K562 (cell line): ENCODE results near the gene PRR5. TPM values are rescaled to one million over a fixed set of nuclear protein-coding genes. Genes with fewer than 3 reads are reported as not detected.

Experiments
- BRD9 ChIP-seq: fragments of 450-650 bp; IDR thresholded peaks from 2 replicates; pipeline ENCODE4 v1.6.1; 2018; ENCODE audit warnings: low read depth; ENCODE audit not compliant: partially characterized antibody
- CREM ChIP-seq: IDR thresholded peaks from 2 replicates; pipeline ENCODE4 v1.6.1; 2014; ENCODE audit warnings: antibody characterized with exemption, low read depth
- CXXC5 ChIP-seq: fragments of 250-450 bp; sonication (Bioruptor Pico); IDR thresholded peaks from 2 replicates; pipeline ENCODE4 v1.8.0; 2022; ENCODE audit warnings: inconsistent platforms, mild to moderate bottlenecking, moderate library complexity
- DPF2 ChIP-seq: fragments of 450-650 bp; IDR thresholded peaks from 2 replicates; pipeline ENCODE4 v1.6.1; 2016
- GABPA ChIP-seq: fragments of 200-800 bp; sonication (Bioruptor generic); conservative IDR thresholded peaks from 2 replicates; pipeline ENCODE4 v1.6.1; 2016; ENCODE audit warnings: low read depth, missing genetic modification characterization, missing compliant biosample characterization
- JUND ChIP-seq, 2 experiments: IDR thresholded peaks; 2 replicates in 1 of 2; 3 replicates in 1 of 2; pipeline ENCODE4 v1.6.1; 2011; ENCODE audit warnings: borderline replicate concordance in 2 of 2, low read depth in 2 of 2, low read length in 2 of 2, improper control_type of control experiment in 1 of 2, missing biosample characterization in 1 of 2, missing genetic modification characterization in 1 of 2, missing genetic modification reagents in 1 of 2
- MAX ChIP-seq: sonication (generic); formaldehyde crosslinking; IDR thresholded peaks from 2 replicates; pipeline ENCODE4 v1.9.0; 2022; ENCODE audit warnings: mild to moderate bottlenecking, missing genetic modification reagents
- PTRF ChIP-seq: fragments of 450-650 bp; IDR thresholded peaks from 2 replicates; pipeline ENCODE4 v1.6.1; 2016; ENCODE audit warnings: mild to moderate bottlenecking, missing genetic modification characterization, missing compliant biosample characterization
- RFX5 ChIP-seq: IDR thresholded peaks from 2 replicates; pipeline ENCODE4 v1.6.1; 2011; ENCODE audit warnings: low read depth, mild to moderate bottlenecking, improper control_type of control experiment, low read length
- TEAD1 ChIP-seq, 2 experiments: fragments of 450-650 bp in 1 of 2; sonication (generic) in 1 of 2; formaldehyde crosslinking; IDR thresholded peaks; 2 replicates each; pipeline versions ENCODE4 v1.4.0 to v1.8.0; 2020 to 2022; ENCODE audit warnings: mild to moderate bottlenecking in 2 of 2, missing genetic modification reagents in 1 of 2
- ZFP1 ChIP-seq: fragments of 450-650 bp; formaldehyde crosslinking; IDR thresholded peaks from 2 replicates; pipeline ENCODE4 v1.4.0; 2020; ENCODE audit warnings: mild to moderate bottlenecking, mixed read lengths
- ZNF263 ChIP-seq: sonication (generic); formaldehyde crosslinking; IDR thresholded peaks from 2 replicates; pipeline ENCODE4 v1.8.0; 2022; ENCODE audit warnings: mild to moderate bottlenecking, missing genetic modification reagents, borderline replicate concordance
- polyA plus RNA-seq, 8 experiments: library from polyadenylated mRNA; depleted of rRNA in 4 of 8; stranded (reverse) in 5 of 8; unstranded in 3 of 8; fragments of >200 nt; fragmentation: Nextera tagmentation in 2 of 8; fragmentation: Illumina TruSeq in 1 of 8; extraction: Ambion mirVana in 2 of 8; extraction: Trizol in 1 of 8; gene quantifications; 2 replicates each; pipeline versions ENCODE4 v1.2.1 to v1.2.3, GENCODE V29; 2011 to 2014; ENCODE audit warnings: inconsistent platforms in 1 of 8, missing spikeins in 1 of 8
- total RNA-seq, 7 experiments: library from RNA; depleted of rRNA in 6 of 7; stranded (reverse); fragments of >200 nt in 6 of 7; fragmentation: Illumina TruSeq in 2 of 7; extraction: Trizol in 2 of 7; gene quantifications; 2 replicates each; pipeline versions ENCODE4 v1.2.1 to v1.2.3, GENCODE V29; 2011 to 2021; ENCODE audit warnings: low replicate concordance in 1 of 7
- TF ChIP-seq, protein P1 (sequence below), 2 experiments: fragments of 450-650 bp; conservative IDR thresholded peaks; 2 replicates each; pipeline ENCODE4 v1.6.1; 2017; ENCODE audit warnings: mild to moderate bottlenecking in 2 of 2, moderate library complexity in 2 of 2

Gene PRR5
- total and polyA plus RNA-seq, 9 of the 15 experiments (the other 6 are each of a cell fraction or from before 2014, with no cell fraction given), result 0.13 to 21.0 (median 7.5) TPM

DNA sequence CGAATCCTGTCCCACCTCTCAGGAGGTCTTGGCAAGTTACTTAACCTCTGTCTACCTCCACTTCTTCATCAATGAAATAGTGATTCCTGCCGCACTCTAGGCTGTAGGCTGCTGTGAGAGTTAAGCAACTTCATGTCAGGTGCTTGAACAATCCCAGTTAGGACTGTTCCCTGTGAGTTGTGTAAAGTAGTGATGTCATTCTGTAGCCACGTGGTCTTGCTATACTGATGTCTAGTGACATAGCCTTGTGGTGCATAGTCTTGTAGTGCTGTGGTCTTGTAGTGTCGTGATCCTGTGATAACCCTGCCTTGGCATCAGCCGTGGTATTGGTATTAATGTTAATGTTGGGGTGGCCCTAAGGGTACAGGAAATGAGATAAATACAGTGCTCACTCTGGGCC lies 30.3 kb upstream of the PRR5 start (continued):
- TF ChIP-seq CXXC5, result no peak
- TF ChIP-seq PTRF (tag), result no peak
- TF ChIP-seq RFX5, result no peak
- peak; percentile 12; the same call in 1 of the 2 replicates for TF ChIP-seq CREM
- peak; percentile 69; the same call in 1 of the 2 replicates for TF ChIP-seq JUND (IDR thresholded peaks at IDR 0.05; ENCODE audit: borderline replicate concordance, low read depth, low read length)
- peak; percentile 26; the same call in 1 of the 3 replicates for TF ChIP-seq JUND (tag; IDR thresholded peaks at IDR 0.05; ENCODE audit: borderline replicate concordance, low read depth, low read length)
- TF ChIP-seq TEAD1 (CRISPR knock-in tag; IDR thresholded peaks at IDR 0.05), result no peak
- TF ChIP-seq, protein P1, sequence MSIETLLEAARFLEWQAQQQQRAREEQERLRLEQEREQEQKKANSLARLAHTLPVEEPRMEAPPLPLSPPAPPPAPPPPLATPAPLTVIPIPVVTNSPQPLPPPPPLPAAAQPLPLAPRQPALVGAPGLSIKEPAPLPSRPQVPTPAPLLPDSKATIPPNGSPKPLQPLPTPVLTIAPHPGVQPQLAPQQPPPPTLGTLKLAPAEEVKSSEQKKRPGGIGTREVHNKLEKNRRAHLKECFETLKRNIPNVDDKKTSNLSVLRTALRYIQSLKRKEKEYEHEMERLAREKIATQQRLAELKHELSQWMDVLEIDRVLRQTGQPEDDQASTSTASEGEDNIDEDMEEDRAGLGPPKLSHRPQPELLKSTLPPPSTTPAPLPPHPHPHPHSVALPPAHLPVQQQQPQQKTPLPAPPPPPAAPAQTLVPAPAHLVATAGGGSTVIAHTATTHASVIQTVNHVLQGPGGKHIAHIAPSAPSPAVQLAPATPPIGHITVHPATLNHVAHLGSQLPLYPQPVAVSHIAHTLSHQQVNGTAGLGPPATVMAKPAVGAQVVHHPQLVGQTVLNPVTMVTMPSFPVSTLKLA (conservative IDR thresholded peaks at IDR 0.05), result 0 out of 4 replicates have a peak, but pooled peaks of 1 of the 2 experiments have one; percentile 45
- TF ChIP-seq ZNF263 (CRISPR knock-in tag), result no peak
- no peak for TF ChIP-seq BRD9
- peak; percentile 36; the same call in 1 of the 2 replicates for TF ChIP-seq MAX (CRISPR knock-in tag)
- TF ChIP-seq DPF2, result no peak
- TF ChIP-seq GABPA, result no peak
- TF ChIP-seq ZFP1 (CRISPR knock-in tag), result no peak
- TF ChIP-seq, all 486 proteins: peak for 12
